ENCODE results near the gene AMFR. TPM values are rescaled to one million over a fixed set of nuclear protein-coding genes. Genes with fewer than 3 reads are reported as not detected.

The AMFR gene
- total RNA-seq, 1 experiment from 2014 or later: 48.1 TPM

- H3K27ac ChIP-seq (ENCODE audit: low read depth, low read length, poor library complexity, severe bottlenecking): no peak overlapping the region
- no peak for DNase-seq (ENCODE audit: low spot score)
- no peaks in the 10 kb centered on the region for H3K4me1 ChIP-seq (ENCODE audit: insufficient read depth, low read length, poor library complexity, severe bottlenecking)
- ChIA-PET POLR2A (ENCODE audit: low non-redundant PET) (no interaction called here), CTCF (no interaction called here)
- H3K4me3 ChIP-seq (ENCODE audit: low read depth, low read length, poor library complexity, severe bottlenecking): no peak overlapping the region
- H3K27me3 ChIP-seq (replicated peaks; ENCODE audit: insufficient read depth, low read depth, low read length, poor library complexity): no peaks in the 10 kb centered on the region
- no peaks in the 10 kb centered on the region for H3K9me3 ChIP-seq (ENCODE audit: low read depth, low read length, poor library complexity, severe bottlenecking)
- TF ChIP-seq CTCF (conservative IDR thresholded peaks at IDR 0.05; ENCODE audit: low read depth, low read length) (no peak), EZH2 (IDR thresholded peaks at IDR 0.05; ENCODE audit: borderline replicate concordance, low read depth, low read length, poor library complexity, severe bottlenecking) (no peak)
- intact Hi-C loops (cut with micrococcal nuclease; ENCODE audit: unreplicated experiment): loop anchor here (5.0 to 10.0 kb wide), 3 partner anchors 274 to 611 kb away; no protein-coding TSS in a partner anchor
- BruUV-seq (replicated peaks): no TSS peak
- H3K36me3 ChIP-seq (ENCODE audit: insufficient read depth, low read length, poor library complexity, severe bottlenecking): no peaks in the 10 kb centered on the region
Measured at GRCh38 chr16:56315955-56316354, 109.4 kb downstream of the AMFR start.

GRCh38 chr16:56314244-56314850 is 111.0 kb downstream of the AMFR start:
- BruUV-seq (replicated peaks): no TSS peak
- intact Hi-C loops (cut with micrococcal nuclease; ENCODE audit: unreplicated experiment): loop anchor here (10.0 kb wide), 2 partner anchors 470 to 610 kb away; no protein-coding TSS in a partner anchor
- Histone ChIP-seq H3K27me3 (replicated peaks; ENCODE audit: insufficient read depth, low read depth, low read length, poor library complexity) (no peaks in the 10 kb centered on the region), H3K36me3 (ENCODE audit: insufficient read depth, low read length, poor library complexity, severe bottlenecking) (no peaks in the 10 kb centered on the region), H3K9me3 (ENCODE audit: low read depth, low read length, poor library complexity, severe bottlenecking) (no peaks in the 10 kb centered on the region), H3K4me3 (ENCODE audit: low read depth, low read length, poor library complexity, severe bottlenecking) (no peak overlapping the region), H3K27ac (ENCODE audit: low read depth, low read length, poor library complexity, severe bottlenecking) (no peak overlapping the region), H3K4me1 (ENCODE audit: insufficient read depth, low read length, poor library complexity, severe bottlenecking) (no peaks in the 10 kb centered on the region)
- TF ChIP-seq CTCF (conservative IDR thresholded peaks at IDR 0.05; ENCODE audit: low read depth, low read length) (no peak), EZH2 (IDR thresholded peaks at IDR 0.05; ENCODE audit: borderline replicate concordance, low read depth, low read length, poor library complexity, severe bottlenecking) (no peak)
- ChIA-PET CTCF (no interaction called here), POLR2A (ENCODE audit: low non-redundant PET) (no interaction called here)
- no peak for DNase-seq (ENCODE audit: low spot score)

- no peaks in the 10 kb centered on the region for H3K4me1 ChIP-seq (ENCODE audit: insufficient read depth, low read length, poor library complexity, severe bottlenecking)
- H3K9me3 ChIP-seq (ENCODE audit: low read depth, low read length, poor library complexity, severe bottlenecking): no peaks in the 10 kb centered on the region
- no peaks in the 10 kb centered on the region for H3K36me3 ChIP-seq (ENCODE audit: insufficient read depth, low read length, poor library complexity, severe bottlenecking)
- CTCF ChIA-PET: no interaction called here
- no peak for TF ChIP-seq CTCF (conservative IDR thresholded peaks at IDR 0.05; ENCODE audit: low read depth, low read length)
- H3K27me3 ChIP-seq (replicated peaks; ENCODE audit: insufficient read depth, low read depth, low read length, poor library complexity): no peaks in the 10 kb centered on the region
- BruUV-seq (replicated peaks): no TSS peak
- H3K4me3 ChIP-seq (ENCODE audit: low read depth, low read length, poor library complexity, severe bottlenecking): no peak overlapping the region
- POLR2A ChIA-PET (ENCODE audit: low non-redundant PET): no interaction called here
- H3K27ac ChIP-seq (ENCODE audit: low read depth, low read length, poor library complexity, severe bottlenecking): no peak overlapping the region
- intact Hi-C loops (cut with micrococcal nuclease; ENCODE audit: unreplicated experiment): loop anchor here (10.0 kb wide), 2 partner anchors 468 to 608 kb away; no protein-coding TSS in a partner anchor
- no peak for DNase-seq (ENCODE audit: low spot score)
Measured at GRCh38 chr16:56312556-56312955, 112.8 kb downstream of the AMFR start.
